ENCODE data around the gene MRPS21.
"Not testable (repeated sequence)": the region's sequence is repeated elsewhere in the genome, so short reads cannot be mapped to it uniquely, and the experiment has no call there.

Gene MRPS21

GRCh38 chr1:150281758-150282557, 11.7 kb upstream of the MRPS21 start, which contains the start of gene CIART:
Gene CIART (plus strand): TSS chr1:150282554. CDS start chr1:150283268, 714 bp downstream.
- peak; percentile 96 for DNase-seq

DNA sequence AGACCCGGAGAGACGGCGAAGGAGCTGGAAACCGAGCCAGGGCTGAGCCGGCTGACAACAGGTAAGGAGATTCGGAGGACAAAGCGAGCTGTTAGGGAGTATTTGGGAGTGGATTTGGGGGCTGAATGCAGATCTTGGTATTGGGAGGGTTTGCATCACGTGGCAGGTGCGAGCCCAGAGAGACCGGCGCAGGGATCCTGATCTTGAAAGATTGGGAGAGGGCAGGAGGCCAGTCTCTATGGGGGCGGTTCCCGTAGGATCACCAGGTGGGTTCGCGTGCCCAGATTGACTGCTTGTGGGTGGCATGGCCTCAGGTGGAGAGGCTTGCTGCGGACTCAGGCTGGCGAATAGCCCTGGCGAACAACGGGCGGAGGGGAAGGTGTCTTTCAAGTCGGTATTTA, 11.1 kb upstream of the MRPS21 start:
- DNase-seq = no peak

- no peak for DNase-seq
Measured at GRCh38 chr1:150283260-150283659, 10.4 kb upstream of the MRPS21 start.

DNA sequence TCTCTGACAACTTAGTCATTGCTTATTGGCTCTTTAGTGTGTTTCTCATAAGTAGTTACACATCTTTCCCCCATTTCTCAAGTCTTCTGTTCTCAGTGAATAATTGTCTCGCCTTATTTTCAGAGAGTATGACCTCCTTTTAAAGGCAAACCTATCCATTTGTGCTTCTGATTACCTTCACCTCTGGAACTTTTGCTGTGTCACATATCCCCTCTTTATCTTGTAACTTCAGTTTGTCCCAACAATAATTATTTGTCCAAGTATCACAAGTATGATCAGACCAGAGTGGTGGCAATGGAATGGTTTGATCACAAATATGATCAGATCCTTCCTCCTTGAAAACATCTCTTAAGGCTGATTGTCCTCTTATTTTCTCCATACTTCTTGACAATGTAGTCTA, 5.3 kb upstream of the MRPS21 start:
- DNase-seq = no peak

- no peak for DNase-seq
Measured at GRCh38 chr1:150288822-150289221, 4.8 kb upstream of the MRPS21 start.

- no peak for DNase-seq
Measured at GRCh38 chr1:150295476-150295875, 1.8 kb downstream of the MRPS21 start.

- DNase-seq = no peak
Measured at GRCh38 chr1:150299716-150300115, 6.1 kb downstream of the MRPS21 start.

GRCh38 chr1:150302338-150302737, 8.7 kb downstream of the MRPS21 start:
- DNase-seq = no peak

DNA sequence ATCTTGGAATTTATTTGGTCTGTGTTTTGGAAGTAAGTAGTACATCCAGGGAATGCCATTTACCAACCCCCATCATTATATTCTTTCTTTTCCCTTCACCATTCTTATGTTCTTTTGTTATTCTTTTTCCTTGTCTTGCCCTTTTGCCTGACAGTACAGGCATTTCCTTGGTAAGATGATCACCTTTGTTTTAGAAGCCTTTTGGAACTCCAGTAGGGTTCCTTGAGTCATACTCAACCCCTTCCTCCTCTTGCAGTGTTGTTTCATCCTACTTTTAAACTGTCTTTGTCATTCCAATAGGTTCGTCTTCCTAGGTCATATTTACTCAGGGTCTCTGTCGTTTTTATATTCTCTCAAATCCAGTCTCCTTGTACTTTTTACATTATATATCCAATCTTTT, 9.2 kb downstream of the MRPS21 start:
- no peak for DNase-seq

DNA sequence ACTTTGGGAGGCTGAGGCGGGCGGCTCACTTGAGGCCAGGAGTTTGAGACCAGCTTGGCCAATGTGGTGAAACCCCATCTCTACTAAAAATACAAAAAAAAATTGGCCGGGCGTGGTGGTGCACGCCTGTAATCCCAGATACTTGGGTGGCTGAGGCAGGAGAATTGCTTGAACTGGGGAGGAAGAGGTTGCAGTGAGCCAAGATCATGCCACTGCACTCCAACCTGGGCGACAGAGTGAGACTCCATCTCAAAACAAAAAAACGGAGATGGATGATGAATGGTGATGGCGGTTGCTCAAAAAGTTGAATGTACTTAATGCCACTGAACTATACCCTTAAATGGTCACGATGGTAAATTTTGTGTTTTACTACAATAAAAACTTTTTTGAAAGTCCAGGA, 14.9 kb downstream of the MRPS21 start:
- DNase-seq = not testable (repeated sequence)

DNA sequence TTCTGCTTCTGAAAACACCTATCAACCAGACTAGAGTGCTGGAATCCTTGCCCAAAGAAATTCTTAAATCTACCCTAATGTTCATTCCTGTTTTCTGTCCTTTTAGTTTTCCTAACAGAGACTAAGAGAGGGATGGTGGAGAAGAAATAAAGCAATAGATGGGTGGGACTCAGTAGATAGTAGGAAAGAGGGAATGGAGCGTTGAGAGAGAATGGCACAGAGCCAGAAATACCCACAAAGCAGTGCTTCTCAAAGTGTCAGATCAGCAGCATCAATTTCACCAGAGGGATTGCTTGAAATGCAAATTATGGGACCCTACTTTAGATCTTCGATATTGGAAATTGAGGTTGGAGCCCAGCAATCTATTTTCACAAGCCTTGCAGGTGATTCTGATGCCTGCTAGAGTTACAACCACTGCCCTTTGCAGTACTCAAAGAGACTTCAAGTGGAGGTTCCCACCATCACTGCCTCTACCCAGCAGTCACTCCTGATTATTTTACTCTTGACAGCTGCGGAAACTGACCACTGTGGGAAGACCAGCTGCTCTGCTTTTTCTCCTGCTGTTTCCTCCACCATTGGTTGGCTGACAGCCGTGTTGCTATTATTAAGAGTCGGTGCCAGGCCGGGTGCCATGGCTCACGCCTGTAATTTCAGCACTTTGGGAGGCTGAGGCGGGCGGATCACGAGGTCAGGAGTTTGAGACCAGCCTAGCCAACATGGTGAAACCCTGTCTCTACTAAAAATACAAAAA, 16.3 kb downstream of the MRPS21 start:
- DNase-seq = no peak

- DNase-seq = no peak
Measured at GRCh38 chr1:150311762-150312161, 18.1 kb downstream of the MRPS21 start.

GRCh38 chr1:150314691-150315090, 21.0 kb downstream of the MRPS21 start:
- not testable (repeated sequence) for DNase-seq

- no peak for DNase-seq
Measured at GRCh38 chr1:150320667-150320978, 27.0 kb downstream of the MRPS21 start.

- no peak for DNase-seq
Measured at GRCh38 chr1:150321826-150322166, 28.1 kb downstream of the MRPS21 start.

- DNase-seq = no peak
Measured at GRCh38 chr1:150322310-150322709, 28.6 kb downstream of the MRPS21 start.

DNA sequence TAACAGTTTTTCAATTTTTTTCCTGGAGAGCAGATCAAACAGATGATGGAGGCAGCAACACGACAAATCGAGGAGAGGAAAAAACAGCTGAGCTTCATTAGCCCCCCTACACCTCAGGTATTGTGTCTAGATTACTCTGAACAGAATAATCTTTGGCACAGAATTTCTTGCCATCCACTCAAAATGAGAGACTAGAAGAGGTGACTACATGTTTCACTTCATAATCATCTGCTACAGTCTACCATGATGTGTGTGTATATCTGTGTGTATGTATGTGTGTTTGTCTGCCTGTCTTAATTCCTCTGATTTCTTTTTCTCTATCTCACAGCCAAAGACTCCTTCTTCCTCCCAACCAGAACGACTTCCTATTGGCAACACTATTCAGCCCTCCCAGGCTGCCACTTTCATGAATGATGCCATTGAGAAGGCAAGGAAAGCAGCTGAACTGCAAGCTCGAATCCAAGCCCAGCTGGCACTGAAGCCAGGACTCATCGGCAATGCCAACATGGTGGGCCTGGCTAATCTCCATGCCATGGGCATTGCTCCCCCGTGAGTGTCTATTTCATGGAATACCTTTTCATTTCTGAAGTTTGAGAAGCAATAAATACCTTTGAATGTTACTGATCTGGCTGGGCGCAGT, 39.1 kb downstream of the MRPS21 start:
- DNase-seq = no peak

DNA sequence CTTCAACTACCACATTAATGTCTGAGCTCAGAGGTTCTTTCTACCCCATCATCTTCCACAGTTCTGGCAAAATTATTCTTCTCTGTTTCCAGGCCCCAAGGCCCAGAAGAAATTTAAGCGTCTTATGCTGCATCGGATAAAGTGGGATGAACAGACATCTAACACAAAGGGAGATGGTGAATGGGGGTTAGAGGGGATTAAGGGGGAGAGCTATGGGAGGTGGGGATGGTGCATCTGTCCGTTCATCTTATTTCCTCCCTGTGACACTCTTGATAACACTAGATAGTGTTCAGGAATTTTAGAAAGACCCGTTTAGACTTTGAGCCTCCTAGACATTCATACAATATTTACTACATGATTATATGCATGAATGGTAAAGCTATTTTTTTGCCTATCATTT, 52.7 kb downstream of the MRPS21 start:
- DNase-seq = no peak

DNA sequence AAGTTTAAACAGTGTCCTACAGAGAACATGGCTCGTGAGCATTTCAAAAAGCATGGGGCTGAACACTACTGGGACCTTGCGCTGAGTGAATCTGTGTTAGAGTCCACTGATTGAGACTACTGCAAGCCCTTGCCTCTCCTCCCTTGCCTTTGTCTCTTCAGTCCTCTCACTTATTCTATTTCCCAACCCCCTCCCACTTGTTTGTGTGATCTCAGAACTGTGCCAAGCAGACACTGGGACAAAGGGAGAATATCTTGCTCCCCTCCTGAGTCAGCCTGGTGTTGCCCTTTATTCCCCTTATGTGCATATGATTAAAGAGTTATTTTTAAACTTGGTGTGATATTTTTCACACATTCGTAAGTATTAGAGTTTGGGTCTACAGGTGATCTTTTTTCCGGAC, 59.2 kb downstream of the MRPS21 start:
- no peak for DNase-seq
